Activated T-cell treated with anti-CD3 and anti-CD28 coated beads, Interleukin-2, amount 50 U/mL, for 72 hours (primary cell): Measurements from ENCODE around the gene METTL25B. TPM values are rescaled to one million over a fixed set of nuclear protein-coding genes. Genes with fewer than 3 reads are reported as not detected.
A peak's percentile ranks its signal among the peaks of the same experiment; 100 is the strongest.

Experiments
- ATAC-seq, 2 donors: fragments of 150-1000 bp; cut with Tn5 transposase; replicated peaks in 1 of 2; 2 replicates each; pipeline ENCODE4 v1.10.0; 2021; ENCODE audit warnings: moderate library complexity in 2 of 2, mild to moderate bottlenecking in 1 of 2
- DNase-seq, 2 donors: peaks; one replicate each; pipeline ENCODE4 v3.0.0; 2021 to 2022; ENCODE audit warnings: mixed read lengths in 1 of 2
- H3K27ac Mint-ChIP-seq: one replicate; pipeline ENCODE4 v1.8.0; 2022; ENCODE audit warnings: mild to moderate bottlenecking, moderate library complexity, mixed read lengths
- H3K27me3 Mint-ChIP-seq: one replicate; pipeline ENCODE4 v1.8.0; 2022; ENCODE audit warnings: low read depth, mixed read lengths
- H3K36me3 Mint-ChIP-seq, 2 donors: one replicate each; pipeline ENCODE4 v1.8.0; 2022; ENCODE audit warnings: mixed read lengths in 2 of 2, mild to moderate bottlenecking in 1 of 2; ENCODE audit not compliant: insufficient read depth in 2 of 2
- H3K4me1 Mint-ChIP-seq: one replicate; pipeline ENCODE4 v1.8.0; 2022; ENCODE audit warnings: low read depth, mixed read lengths
- H3K4me3 Mint-ChIP-seq, 2 donors: one replicate each; pipeline ENCODE4 v1.8.0; 2022; ENCODE audit warnings: mild to moderate bottlenecking in 2 of 2, mixed read lengths in 2 of 2, moderate library complexity in 2 of 2
- H3K9me3 Mint-ChIP-seq, 2 donors: one replicate each; pipeline ENCODE4 v1.8.0; 2022; ENCODE audit warnings: mixed read lengths in 2 of 2
- total RNA-seq, 2 donors: library from RNA; stranded (reverse); gene quantifications; one replicate each; pipeline ENCODE4 v1.2.3, GENCODE V29; 2022

The METTL25B gene
- total RNA-seq, 2 donors from 2014 or later = 90.5 to 100 TPM

GRCh38 chr1:156705918-156706656, 22.2 kb upstream of the METTL25B start:
- Mint-ChIP-seq H3K27me3 (peaks cover 44% of the 10 kb centered on the region), H3K4me1 (peaks cover 28% of the 10 kb centered on the region), H3K9me3 (no peaks in the 10 kb centered on the region), H3K36me3 (no peaks in the 10 kb centered on the region), H3K4me3 (peak overlapping the region; percentile 94 to 95), H3K27ac (no peak overlapping the region)
- ATAC-seq = peak; percentile 79 to 84
- peak; percentile 81 to 87 for DNase-seq

GRCh38 chr1:156706657-156707416, 21.4 kb upstream of the METTL25B start:
- DNase-seq (no peak), ATAC-seq (peak in 1 of 2 donors; percentile 10)
- peaks cover 44% of the 10 kb centered on the region for H3K27me3 Mint-ChIP-seq
- peak overlapping the region; percentile 94 to 95 for H3K4me3 Mint-ChIP-seq
- H3K36me3 Mint-ChIP-seq = no peaks in the 10 kb centered on the region
- H3K9me3 Mint-ChIP-seq = no peaks in the 10 kb centered on the region
- no peak overlapping the region for H3K27ac Mint-ChIP-seq
- peaks cover 25% of the 10 kb centered on the region for H3K4me1 Mint-ChIP-seq

- no peak for ATAC-seq
- DNase-seq = no peak
- Mint-ChIP-seq H3K36me3 (no peaks in the 10 kb centered on the region), H3K4me1 (peaks cover 25% of the 10 kb centered on the region), H3K27ac (no peak overlapping the region), H3K27me3 (peaks cover 44% of the 10 kb centered on the region), H3K4me3 (peak overlapping the region in 1 of 2 donors; percentile 95), H3K9me3 (no peaks in the 10 kb centered on the region)
Observed at GRCh38 chr1:156707417-156708217, 20.7 kb upstream of the METTL25B start.

- no peak for ATAC-seq
- DNase-seq = no peak
- Mint-ChIP-seq H3K9me3 (no peaks in the 10 kb centered on the region), H3K27me3 (peaks cover 41% of the 10 kb centered on the region), H3K27ac (no peak overlapping the region), H3K36me3 (no peaks in the 10 kb centered on the region), H3K4me1 (peaks cover 25% of the 10 kb centered on the region), H3K4me3 (no peak overlapping the region)
Observed at GRCh38 chr1:156708218-156708661, 20.0 kb upstream of the METTL25B start.

- Mint-ChIP-seq H3K9me3 (no peaks in the 10 kb centered on the region), H3K27me3 (peaks cover 33% of the 10 kb centered on the region), H3K36me3 (no peaks in the 10 kb centered on the region), H3K27ac (no peak overlapping the region), H3K4me3 (no peak overlapping the region), H3K4me1 (peaks cover 25% of the 10 kb centered on the region)
- no peak for DNase-seq
- no peak for ATAC-seq
Observed at GRCh38 chr1:156709031-156709430, 19.2 kb upstream of the METTL25B start.

- no peak for ATAC-seq
Observed at GRCh38 chr1:156709757-156710489, 18.3 kb upstream of the METTL25B start.

GRCh38 chr1:156711011-156711817, 17.1 kb upstream of the METTL25B start:
- Mint-ChIP-seq H3K27me3 (peaks cover 13% of the 10 kb centered on the region), H3K27ac (no peak overlapping the region), H3K4me3 (no peak overlapping the region)

More at GRCh38 chr1:156709757-156710489, 18.3 kb upstream of the METTL25B start:
- H3K36me3 Mint-ChIP-seq = no peaks in the 10 kb centered on the region
- no peaks in the 10 kb centered on the region for H3K9me3 Mint-ChIP-seq
- H3K4me3 Mint-ChIP-seq = no peak overlapping the region
- H3K27ac Mint-ChIP-seq = no peak overlapping the region
- peaks cover 20% of the 10 kb centered on the region for H3K4me1 Mint-ChIP-seq
- peaks cover 24% of the 10 kb centered on the region for H3K27me3 Mint-ChIP-seq
- no peak for DNase-seq

GRCh38 chr1:156712626-156713025, 15.6 kb upstream of the METTL25B start:
- Mint-ChIP-seq H3K27ac (no peak overlapping the region), H3K4me3 (no peak overlapping the region), H3K9me3 (no peaks in the 10 kb centered on the region), H3K36me3 (peaks cover 0 to 1% of the 10 kb centered on the region in 2 donors), H3K4me1 (no peaks in the 10 kb centered on the region), H3K27me3 (peaks cover under 1% of the 10 kb centered on the region)
- DNase-seq (no peak), ATAC-seq (no peak)

More at GRCh38 chr1:156711011-156711817, 17.1 kb upstream of the METTL25B start:
- ATAC-seq = no peak
- Mint-ChIP-seq H3K4me1 (peaks cover 7% of the 10 kb centered on the region), H3K36me3 (no peaks in the 10 kb centered on the region), H3K9me3 (no peaks in the 10 kb centered on the region)
- DNase-seq = no peak

GRCh38 chr1:156714830-156715229, 13.4 kb upstream of the METTL25B start:
- Mint-ChIP-seq H3K27me3 (no peaks in the 10 kb centered on the region), H3K27ac (no peak overlapping the region), H3K4me3 (no peak overlapping the region), H3K4me1 (peaks cover 4% of the 10 kb centered on the region), H3K9me3 (no peaks in the 10 kb centered on the region), H3K36me3 (peaks cover 0 to 2% of the 10 kb centered on the region in 2 donors)
- DNase-seq = no peak
- no peak for ATAC-seq

- no peaks in the 10 kb centered on the region for H3K27me3 Mint-ChIP-seq
- no peak overlapping the region for H3K4me3 Mint-ChIP-seq
- H3K27ac Mint-ChIP-seq = no peak overlapping the region
- no peak for DNase-seq
- H3K9me3 Mint-ChIP-seq = no peaks in the 10 kb centered on the region
- no peak for ATAC-seq
- peaks cover 3 to 5% of the 10 kb centered on the region in 2 donors for H3K36me3 Mint-ChIP-seq
- H3K4me1 Mint-ChIP-seq = peaks cover 21% of the 10 kb centered on the region
Observed at GRCh38 chr1:156717351-156717750, 10.9 kb upstream of the METTL25B start.

- peak overlapping the region; percentile 96 for H3K27ac Mint-ChIP-seq
- ATAC-seq (peak; percentile 33 to 38), DNase-seq (no peak)
- H3K9me3 Mint-ChIP-seq = no peaks in the 10 kb centered on the region
- peaks cover 25% of the 10 kb centered on the region for H3K4me1 Mint-ChIP-seq
- H3K36me3 Mint-ChIP-seq = peaks cover 10 to 21% of the 10 kb centered on the region in 2 donors
- peak overlapping the region in 1 of 2 donors; percentile 60 for H3K4me3 Mint-ChIP-seq
- H3K27me3 Mint-ChIP-seq = no peaks in the 10 kb centered on the region
Observed at GRCh38 chr1:156721131-156721530, 7.1 kb upstream of the METTL25B start.
